T-cell (primary cell): ENCODE data around the gene RIN3. TPM values are rescaled to one million over a fixed set of nuclear protein-coding genes. Genes with fewer than 3 reads are reported as not detected.
A peak's percentile ranks its signal among the peaks of the same experiment; 100 is the strongest.
"Not testable (repeated sequence)": the region's sequence is repeated elsewhere in the genome, so short reads cannot be mapped to it uniquely, and the experiment has no call there.

ENCODE experiments used
- ATAC-seq, 4 experiments: fragments of 200-7000 bp in 3 of 4; fragments of 150-1000 bp in 1 of 4; cut with Tn5 transposase; replicated peaks in 1 of 4; 1 replicate in 3 of 4; 2 replicates in 1 of 4; pipeline ENCODE4 v1.10.0; 2021; ENCODE audit warnings: moderate library complexity in 3 of 4, mild to moderate bottlenecking in 2 of 4, moderate number of reproducible peaks in 1 of 4
- CTCF ChIA-PET, 2 donors: fragments of 300-600 bp; sonication (Branson Sonifier 250); formaldehyde crosslinking; loops; one replicate each; lab custom pipeline; 2022; ENCODE audit warnings: antibody characterized with exemption in 2 of 2; lab: Charles Lee
- POLR2A ChIA-PET, 2 donors: fragments of 300-600 bp; sonication (Branson Sonifier 250); formaldehyde crosslinking; loops; one replicate each; lab custom pipeline; 2022; ENCODE audit warnings: antibody characterized with exemption in 2 of 2; lab: Charles Lee
- DNase-seq, 35 experiments: peaks; one replicate each; pipeline versions ENCODE4 v3.0.0 to v3.0.0-alpha.2; 2013 to 2023
- H3K27ac ChIP-seq: one replicate; pipeline ENCODE4 v1.5.1; 2013; ENCODE audit warnings: low read length
- H3K27me3 ChIP-seq, 2 experiments: replicated peaks in 1 of 2; 1 replicate in 1 of 2; 2 replicates in 1 of 2; pipeline versions ENCODE4 v1.6.1 to v1.7.0; 2013; ENCODE audit warnings: low read length in 1 of 2, mixed read lengths in 1 of 2; ENCODE audit not compliant: control insufficient read depth in 2 of 2, insufficient read depth in 2 of 2; ENCODE audit errors: extremely low read depth in 1 of 2
- H3K36me3 ChIP-seq, 2 donors: 1 replicate in 1 of 2; 2 replicates in 1 of 2; pipeline versions ENCODE4 v1.6.1 to v1.7.0; 2013; ENCODE audit warnings: low read length in 1 of 2; ENCODE audit not compliant: control insufficient read depth in 2 of 2, insufficient read depth in 1 of 2; ENCODE audit errors: extremely low read depth in 1 of 2
- H3K4me1 ChIP-seq, 2 experiments: 1 replicate in 1 of 2; 2 replicates in 1 of 2; pipeline versions ENCODE4 v1.6.1 to v1.7.0; 2013; ENCODE audit warnings: low read length in 2 of 2, mixed read lengths in 1 of 2; ENCODE audit not compliant: insufficient read depth in 2 of 2, control insufficient read depth in 1 of 2; ENCODE audit errors: extremely low read depth in 1 of 2
- H3K4me3 ChIP-seq, 2 donors: 1 replicate in 1 of 2; 2 replicates in 1 of 2; pipeline versions ENCODE4 v1.5.1 to v1.7.0; 2013; ENCODE audit warnings: mild to moderate bottlenecking in 2 of 2, low read length in 1 of 2, moderate library complexity in 1 of 2; ENCODE audit not compliant: control insufficient read depth in 1 of 2; ENCODE audit errors: extremely low read depth in 1 of 2
- H3K9me3 ChIP-seq: 2 replicates; pipeline ENCODE4 v1.7.0; 2013
- H3K27ac Mint-ChIP-seq, 2 donors: one replicate each; pipeline ENCODE4 v1.8.0; 2020 to 2021; ENCODE audit warnings: mild to moderate bottlenecking in 2 of 2, mixed read lengths in 2 of 2
- H3K27me3 Mint-ChIP-seq, 2 donors: one replicate each; pipeline ENCODE4 v1.8.0; 2021 to 2022; ENCODE audit warnings: mixed read lengths in 2 of 2
- H3K36me3 Mint-ChIP-seq: one replicate; pipeline ENCODE4 v1.8.0; 2021; ENCODE audit warnings: mixed read lengths
- H3K4me1 Mint-ChIP-seq, 3 donors: one replicate each; pipeline ENCODE4 v1.8.0; 2020 to 2022; ENCODE audit warnings: mixed read lengths in 3 of 3, mild to moderate bottlenecking in 1 of 3
- H3K4me3 Mint-ChIP-seq, 3 donors: one replicate each; pipeline ENCODE4 v1.8.0; 2020 to 2022; ENCODE audit warnings: mild to moderate bottlenecking in 3 of 3, mixed read lengths in 3 of 3, moderate library complexity in 3 of 3
- H3K9me3 Mint-ChIP-seq, 3 donors: one replicate each; pipeline ENCODE4 v1.8.0; 2020 to 2022; ENCODE audit warnings: mixed read lengths in 3 of 3
- WGBS: methylation state at CpG from one replicate; pipeline ENCODE4 v1.1.5; 2013; ENCODE audit warnings: missing lambda C conversion rate; ENCODE audit not compliant: insufficient coverage; 5-methylcytosine and 5-hydroxymethylcytosine counted together
- total RNA-seq, 35 experiments: library from RNA in 6 of 35; stranded (reverse) in 6 of 35; fragments of 120-200 nt in 1 of 35; gene quantifications; one replicate each; pipeline versions ENCODE4 v1.2.1 to v1.2.4 and lab custom pipeline; 2013 to 2026

RIN3 gene
- total RNA-seq, 5 donors from 2014 or later (not counting 1 experiment from before 2014, with no cell fraction given): 89.9 to 107 (median 97.0) TPM

GRCh38 chr14:92678766-92679165 lies 165.2 kb downstream of the RIN3 start:
- no peak overlapping the region for H3K27ac ChIP-seq
- ChIA-PET CTCF (no interaction called here), POLR2A (no interaction called here)
- H3K36me3 Mint-ChIP-seq: peaks cover 58% of the 10 kb centered on the region
- 97% methylated on average over 3 of the region's 5 CpGs for WGBS
- no peaks in the 10 kb centered on the region for H3K9me3 ChIP-seq
- H3K4me3 ChIP-seq: no peak overlapping the region
- H3K4me1 Mint-ChIP-seq: peaks cover 39 to 51% (median 42%) of the 10 kb centered on the region in 3 donors
- H3K4me1 ChIP-seq: peaks cover 2 to 41% of the 10 kb centered on the region in 2 experiments
- H3K9me3 Mint-ChIP-seq: no peaks in the 10 kb centered on the region
- H3K36me3 ChIP-seq: peaks cover 27 to 77% of the 10 kb centered on the region in 2 donors
- H3K27ac Mint-ChIP-seq: peak overlapping the region in 1 of 2 donors; percentile 48
- H3K27me3 ChIP-seq: no peaks in the 10 kb centered on the region
- DNase-seq (no peak), ATAC-seq (no peak)
- no peak overlapping the region for H3K4me3 Mint-ChIP-seq
- H3K27me3 Mint-ChIP-seq: no peaks in the 10 kb centered on the region

DNA sequence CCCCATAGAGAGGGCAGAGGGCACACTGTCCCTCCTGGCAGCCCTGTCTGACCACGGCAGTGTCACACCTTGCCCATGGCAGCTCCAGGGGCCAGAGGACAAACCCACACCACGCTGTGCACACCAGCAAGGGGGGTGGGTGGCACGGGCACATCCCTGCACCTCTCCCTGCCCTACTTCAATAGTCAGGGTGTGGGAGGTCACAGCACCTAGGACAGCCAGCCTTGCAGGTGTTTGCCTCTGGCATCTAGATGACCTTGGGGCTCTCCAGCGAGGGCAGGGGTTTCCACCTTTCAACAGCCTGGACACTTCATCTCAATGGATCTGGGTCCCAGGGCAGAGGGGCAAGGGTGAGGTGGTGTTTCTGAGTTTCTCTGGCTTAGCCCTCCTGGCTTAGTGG lies 165.7 kb downstream of the RIN3 start:
- CTCF ChIA-PET: interaction anchor here in 1 of 2 donors (0.6 kb wide), 1 partner anchor 268 kb away, joined by 3 read pairs; no protein-coding TSS in a partner anchor
- Histone ChIP-seq H3K9me3 (no peaks in the 10 kb centered on the region), H3K27me3 (no peaks in the 10 kb centered on the region), H3K4me1 (peaks cover 2 to 37% of the 10 kb centered on the region in 2 experiments), H3K27ac (no peak overlapping the region), H3K36me3 (peaks cover 25 to 77% of the 10 kb centered on the region in 2 donors), H3K4me3 (no peak overlapping the region)
- Mint-ChIP-seq H3K4me1 (peaks cover 35 to 46% (median 37%) of the 10 kb centered on the region in 3 donors), H3K36me3 (peaks cover 58% of the 10 kb centered on the region), H3K4me3 (no peak overlapping the region), H3K9me3 (no peaks in the 10 kb centered on the region), H3K27ac (peak overlapping the region; percentile 46 to 64), H3K27me3 (no peaks in the 10 kb centered on the region)
- no peak for ATAC-seq
- no peak for DNase-seq
- POLR2A ChIA-PET: no interaction called here
- 83% methylated on average over 1 of the region's 4 CpGs for WGBS

DNA sequence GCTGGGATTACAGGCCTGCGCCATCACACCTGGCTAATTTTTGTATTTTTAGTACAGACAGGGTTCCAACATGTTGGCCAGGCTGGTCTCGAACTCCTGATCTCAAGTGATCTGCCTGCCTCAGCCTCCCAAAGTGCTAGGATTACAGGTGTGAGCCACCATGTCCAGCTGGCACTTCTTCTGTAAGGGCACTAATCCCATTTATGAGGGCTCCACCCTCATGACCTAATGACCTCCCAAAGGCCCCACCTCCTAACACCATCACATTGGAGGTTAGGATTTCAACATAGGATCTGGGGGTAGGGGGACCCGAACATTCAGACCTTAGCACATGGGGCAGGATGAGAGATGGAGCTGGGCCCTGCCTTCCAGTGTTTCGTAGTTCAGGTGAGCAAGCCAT lies 166.7 kb downstream of the RIN3 start:
- H3K9me3 Mint-ChIP-seq, ATAC-seq, DNase-seq, H3K27me3 ChIP-seq, H3K4me3 Mint-ChIP-seq, H3K4me3 ChIP-seq, H3K27me3 Mint-ChIP-seq, H3K9me3 ChIP-seq: not testable (repeated sequence)
- H3K36me3 ChIP-seq: peaks cover 25 to 86% of the 10 kb centered on the region in 2 donors
- 93% methylated on average over 3 of the region's 4 CpGs for WGBS
- ChIA-PET CTCF (interaction anchor here in 1 of 2 donors (0.6 to 1.3 kb wide), 3 partner anchors 11 to 1206 kb away, joined by 3 read pairs; no protein-coding TSS in a partner anchor), POLR2A (interaction anchor here in 1 of 2 donors (1.0 kb wide), 1 partner anchor 10 kb away, joined by 4 read pairs; no protein-coding TSS in a partner anchor)
- Mint-ChIP-seq H3K4me1 (peaks cover 30 to 39% (median 37%) of the 10 kb centered on the region in 3 donors), H3K27ac (peak overlapping the region; percentile 23 to 64), H3K36me3 (peaks cover 56% of the 10 kb centered on the region)
- peak overlapping the region; percentile 66 for H3K27ac ChIP-seq
- H3K4me1 ChIP-seq: peaks cover 2 to 33% of the 10 kb centered on the region in 2 experiments

- Mint-ChIP-seq H3K27ac (peak overlapping the region; percentile 83 to 88), H3K4me1 (peaks cover 25 to 35% (median 30%) of the 10 kb centered on the region in 3 donors), H3K4me3 (no peak overlapping the region), H3K36me3 (peaks cover 57% of the 10 kb centered on the region), H3K27me3 (no peaks in the 10 kb centered on the region), H3K9me3 (no peaks in the 10 kb centered on the region)
- Histone ChIP-seq H3K9me3 (no peaks in the 10 kb centered on the region), H3K4me3 (no peak overlapping the region), H3K27ac (peak overlapping the region; percentile 66), H3K4me1 (peaks cover 0 to 26% of the 10 kb centered on the region in 2 experiments), H3K36me3 (peaks cover 19 to 85% of the 10 kb centered on the region in 2 donors), H3K27me3 (no peaks in the 10 kb centered on the region)
- WGBS: 29% methylated on average over 9 of the region's 13 CpGs
- ATAC-seq (peak; percentile 77 to 82 (median 81)), DNase-seq (peak; percentile 50 to 88 (median 71))
- CTCF ChIA-PET: interaction anchor here (0.6 to 2.5 kb wide), 6 partner anchors 12 to 1207 kb away, joined by 3 to 7 read pairs (median 3); no protein-coding TSS in a partner anchor
- POLR2A ChIA-PET: interaction anchor here in 1 of 2 donors (1.0 kb wide), 1 partner anchor 11 kb away, joined by 4 read pairs; no protein-coding TSS in a partner anchor
Measured at GRCh38 chr14:92680781-92681650, 167.4 kb downstream of the RIN3 start.

DNA sequence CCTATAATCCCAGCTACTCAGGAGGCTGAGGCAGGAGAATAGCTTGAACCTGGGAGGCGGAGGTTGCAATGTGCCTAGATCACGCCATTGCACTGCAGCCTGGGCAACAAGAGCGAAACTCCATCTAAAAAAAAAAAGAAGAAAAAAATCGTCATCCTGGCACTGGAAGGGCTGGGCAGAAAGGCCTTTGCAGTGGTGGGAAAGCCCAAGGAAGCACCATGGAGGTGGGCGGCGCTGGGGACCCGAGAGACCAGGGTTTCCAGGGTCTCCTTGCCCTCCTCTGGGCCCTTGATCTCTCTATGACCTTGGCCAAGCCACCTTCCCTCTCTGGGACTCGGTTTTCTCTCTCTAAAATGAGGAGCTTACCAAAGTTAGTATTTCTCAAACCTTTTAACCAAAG lies 169.5 kb downstream of the RIN3 start:
- no peak overlapping the region for H3K27ac ChIP-seq
- DNase-seq (no peak), ATAC-seq (no peak)
- peaks cover 0 to 13% of the 10 kb centered on the region in 2 experiments for H3K4me1 ChIP-seq
- peaks cover 22 to 78% of the 10 kb centered on the region in 2 donors for H3K36me3 ChIP-seq
- POLR2A ChIA-PET: interaction anchor here in 1 of 2 donors (0.6 to 0.8 kb wide), 2 partner anchors 557 to 561 kb away, joined by 3 to 4 read pairs; no protein-coding TSS in a partner anchor
- H3K27me3 Mint-ChIP-seq: no peaks in the 10 kb centered on the region
- no peak overlapping the region for H3K4me3 Mint-ChIP-seq
- H3K27ac Mint-ChIP-seq: peak overlapping the region in 1 of 2 donors; percentile 28
- H3K4me3 ChIP-seq: no peak overlapping the region
- CTCF ChIA-PET: interaction anchor here (0.5 to 2.5 kb wide), 12 partner anchors 13 to 1447 kb away, joined by 3 to 8 read pairs (median 4); partner anchors contain the start of gene ATXN3 (in 1 of the 2)
- H3K9me3 ChIP-seq: no peaks in the 10 kb centered on the region
- peaks cover 10 to 19% (median 12%) of the 10 kb centered on the region in 3 donors for H3K4me1 Mint-ChIP-seq
- WGBS: 91% methylated on average over 4 of the region's 8 CpGs
- H3K36me3 Mint-ChIP-seq: peaks cover 46% of the 10 kb centered on the region
- H3K9me3 Mint-ChIP-seq: no peaks in the 10 kb centered on the region
- H3K27me3 ChIP-seq: no peaks in the 10 kb centered on the region
